CD8-positive, alpha-beta memory T cell (primary cell): Measurements from ENCODE around the gene VPS39. TPM values are rescaled to one million over a fixed set of nuclear protein-coding genes. Genes with fewer than 3 reads are reported as not detected.

Experiments
- CTCF ChIA-PET: fragments of 350-600 bp; sonication (Branson Sonifier 250); formaldehyde crosslinking; loops from one replicate; lab custom pipeline; 2021; ENCODE audit warnings: antibody characterized with exemption; lab: Charles Lee
- POLR2A ChIA-PET: fragments of 350-600 bp; sonication (Branson Sonifier 250); formaldehyde crosslinking; loops from one replicate; lab custom pipeline; 2021; ENCODE audit warnings: antibody characterized with exemption; lab: Charles Lee
- DNase-seq, 5 donors: peaks; one replicate each; pipeline versions ENCODE4 v3.0.0 to v3.0.0-alpha.2; 2020 to 2022; ENCODE audit warnings: mixed read lengths in 1 of 5
- H3K27ac ChIP-seq: one replicate; pipeline ENCODE4 v1.7.0; 2013; ENCODE audit warnings: low read depth, mild to moderate bottlenecking, low read length, moderate library complexity
- H3K27me3 ChIP-seq: 2 replicates; pipeline ENCODE4 v1.7.0; 2013; ENCODE audit warnings: low read length, mild to moderate bottlenecking; ENCODE audit not compliant: insufficient read depth, poor library complexity, severe bottlenecking
- H3K36me3 ChIP-seq: 2 replicates; pipeline ENCODE4 v1.7.0; 2013; ENCODE audit warnings: mild to moderate bottlenecking, low read length, moderate library complexity; ENCODE audit not compliant: insufficient read depth
- H3K4me1 ChIP-seq: 2 replicates; pipeline ENCODE4 v1.7.0; 2013; ENCODE audit warnings: mild to moderate bottlenecking, low read length, moderate library complexity; ENCODE audit not compliant: insufficient read depth
- H3K4me3 ChIP-seq: 2 replicates; pipeline ENCODE4 v1.7.0; 2013; ENCODE audit warnings: mild to moderate bottlenecking, low read length
- H3K9me3 ChIP-seq: 2 replicates; pipeline ENCODE4 v1.7.0; 2013; ENCODE audit warnings: mild to moderate bottlenecking, low read length
- H3K27ac Mint-ChIP-seq, 8 donors: one replicate each; pipeline ENCODE4 v1.8.0; 2020 to 2021; ENCODE audit warnings: mixed read lengths in 8 of 8, mild to moderate bottlenecking in 6 of 8, inconsistent platforms in 3 of 8, moderate library complexity in 3 of 8
- H3K27me3 Mint-ChIP-seq, 2 donors: one replicate each; pipeline ENCODE4 v1.8.0; 2020 to 2021; ENCODE audit warnings: mixed read lengths in 2 of 2, mild to moderate bottlenecking in 1 of 2, moderate library complexity in 1 of 2
- H3K36me3 Mint-ChIP-seq, 3 donors: one replicate each; pipeline ENCODE4 v1.8.0; 2020 to 2021; ENCODE audit warnings: mixed read lengths in 3 of 3, inconsistent platforms in 1 of 3, mild to moderate bottlenecking in 1 of 3
- H3K4me1 Mint-ChIP-seq, 3 donors: one replicate each; pipeline ENCODE4 v1.8.0; 2020 to 2021; ENCODE audit warnings: mixed read lengths in 3 of 3, inconsistent platforms in 1 of 3, mild to moderate bottlenecking in 1 of 3
- H3K4me3 Mint-ChIP-seq, 7 donors: one replicate each; pipeline ENCODE4 v1.8.0; 2020 to 2021; ENCODE audit warnings: mixed read lengths in 7 of 7, mild to moderate bottlenecking in 6 of 7, moderate library complexity in 4 of 7, inconsistent platforms in 2 of 7
- H3K9me3 Mint-ChIP-seq, 5 donors: one replicate each; pipeline ENCODE4 v1.8.0; 2020 to 2022; ENCODE audit warnings: mixed read lengths in 5 of 5, mild to moderate bottlenecking in 3 of 5, moderate library complexity in 2 of 5, inconsistent platforms in 1 of 5
- polyA plus RNA-seq: library from polyadenylated mRNA; unstranded; fragments of 300-500 nt; fragmentation: Illumina TruSeq; gene quantifications from one replicate; pipeline ENCODE4 v1.2.3, GENCODE V29; 2021
- total RNA-seq, 2 experiments: library from RNA; stranded (reverse); gene quantifications; one replicate each; pipeline ENCODE4 v1.2.3, GENCODE V29; 2021

VPS39 gene
- 10 to 100 TPM; 45.5 to 49.2 TPM for total RNA-seq
- 39.2 TPM for polyA plus RNA-seq

DNA sequence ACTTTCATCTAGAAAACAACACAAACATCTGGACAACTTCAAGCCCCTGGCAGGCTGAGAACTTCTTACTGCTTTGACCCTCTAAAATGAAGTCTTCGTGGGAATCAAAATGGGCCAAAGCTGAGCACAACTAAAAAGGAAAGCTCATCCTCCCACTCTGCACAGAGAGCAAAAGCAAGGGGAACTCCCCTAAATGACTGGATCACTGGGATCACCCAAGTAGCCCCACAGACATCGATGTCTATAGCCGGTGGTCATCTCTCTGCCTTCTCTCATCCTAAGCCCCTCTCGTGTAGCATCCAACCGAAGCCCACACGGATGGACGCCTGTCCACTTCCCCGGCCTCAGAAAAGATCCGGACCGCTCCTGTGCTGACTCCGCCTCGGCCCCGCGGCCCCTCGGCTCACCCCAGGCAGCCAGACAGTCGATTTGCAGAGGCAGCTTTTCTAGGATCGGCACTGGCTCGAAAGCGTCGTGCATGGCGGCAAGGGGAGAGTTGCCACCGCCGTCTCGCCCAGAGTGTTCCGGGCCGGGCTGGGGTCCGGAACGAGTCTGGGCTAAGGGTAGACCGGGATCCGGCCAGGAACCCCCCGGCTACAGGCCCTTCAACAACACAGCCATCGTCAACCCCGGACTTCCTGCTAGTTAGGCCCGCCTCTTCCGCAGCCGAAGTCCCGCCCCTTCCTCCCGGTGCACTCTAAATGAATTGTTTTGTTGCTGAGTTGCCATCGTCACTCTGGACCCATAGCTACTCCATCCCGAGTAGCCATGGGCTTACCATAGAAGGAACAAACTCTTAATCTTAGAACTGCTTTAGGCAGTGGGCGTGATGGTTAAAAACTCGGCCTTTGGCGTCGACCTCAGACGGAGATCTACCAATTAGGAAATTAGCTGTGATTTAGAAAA is at the start of gene VPS39:
TSS of gene VPS39 (minus strand) at position 631 of the 906 bp plus-strand sequence. CDS start at position 480, 151 bp downstream.
- no peaks in the 10 kb centered on the region for H3K9me3 ChIP-seq
- peak within 1 kb of the TSS; percentile 92 for H3K27ac ChIP-seq
- Mint-ChIP-seq H3K27ac (peak within 1 kb of the TSS; percentile 61 to 99 (median 96)), H3K36me3 (peaks cover 0 to 40% (median 14%) of the 10 kb centered on the region in 3 donors), H3K27me3 (no peaks in the 10 kb centered on the region), H3K4me3 (peak within 1 kb of the TSS; percentile 95 to 98 (median 97)), H3K9me3 (no peaks in the 10 kb centered on the region), H3K4me1 (peaks cover 37 to 47% (median 46%) of the 10 kb centered on the region in 3 donors)
- POLR2A ChIA-PET: interaction anchor here (0.6 to 1.4 kb wide), 3 partner anchors 10 to 88 kb away, joined by 3 to 5 read pairs (median 5); partner anchors contain the start of genes GANC and TMEM87A
- peak; percentile 73 to 88 (median 74) for DNase-seq
- peaks cover 28% of the 10 kb centered on the region for H3K4me1 ChIP-seq
- no peaks in the 10 kb centered on the region for H3K27me3 ChIP-seq
- peaks cover 8% of the 10 kb centered on the region for H3K36me3 ChIP-seq
- CTCF ChIA-PET: no interaction called here
- peak within 1 kb of the TSS; percentile 95 for H3K4me3 ChIP-seq

- Mint-ChIP-seq H3K27me3 (no peaks in the 10 kb centered on the region), H3K9me3 (peaks cover 0 to 4% (median 0%) of the 10 kb centered on the region in 5 donors), H3K4me1 (peaks cover 4 to 24% (median 13%) of the 10 kb centered on the region in 3 donors), H3K27ac (peak overlapping the region in 3 of 8 donors; percentile 47 to 55 (median 48)), H3K4me3 (no peak overlapping the region), H3K36me3 (peaks cover 21 to 57% (median 30%) of the 10 kb centered on the region in 3 donors)
- no peaks in the 10 kb centered on the region for H3K9me3 ChIP-seq
- H3K4me1 ChIP-seq: no peaks in the 10 kb centered on the region
- peaks cover 17% of the 10 kb centered on the region for H3K36me3 ChIP-seq
- H3K27me3 ChIP-seq: no peaks in the 10 kb centered on the region
- no peak overlapping the region for H3K27ac ChIP-seq
- no peak overlapping the region for H3K4me3 ChIP-seq
- CTCF ChIA-PET: interaction anchor here (1.0 kb wide), 1 partner anchor 17 kb away, joined by 3 read pairs; no protein-coding TSS in a partner anchor
- DNase-seq: no peak
- POLR2A ChIA-PET: interaction anchor here (0.5 kb wide), 1 partner anchor 793 kb away, joined by 3 read pairs; no protein-coding TSS in a partner anchor
These were observed 45.2 kb upstream of the VPS39 start for GRCh38 chr15:42253300-42253699.

- no peak overlapping the region for H3K27ac ChIP-seq
- H3K36me3 Mint-ChIP-seq: peaks cover 4 to 62% (median 27%) of the 10 kb centered on the region in 3 donors
- POLR2A ChIA-PET: no interaction called here
- CTCF ChIA-PET: interaction anchor here (1.2 kb wide), 1 partner anchor 32 kb away, joined by 3 read pairs; the partner anchor contains the start of genes GANC and TMEM87A
- H3K4me3 ChIP-seq: no peak overlapping the region
- no peaks in the 10 kb centered on the region for H3K9me3 Mint-ChIP-seq
- H3K27ac Mint-ChIP-seq: peak overlapping the region in 3 of 8 donors; percentile 35 to 40 (median 36)
- H3K4me1 ChIP-seq: no peaks in the 10 kb centered on the region
- no peak for DNase-seq
- no peaks in the 10 kb centered on the region for H3K27me3 Mint-ChIP-seq
- H3K4me1 Mint-ChIP-seq: peaks cover 6 to 24% (median 14%) of the 10 kb centered on the region in 3 donors
- no peaks in the 10 kb centered on the region for H3K27me3 ChIP-seq
- H3K9me3 ChIP-seq: no peaks in the 10 kb centered on the region
- peaks cover 21% of the 10 kb centered on the region for H3K36me3 ChIP-seq
- H3K4me3 Mint-ChIP-seq: peak overlapping the region in 1 of 7 donors; percentile 30
These were observed 32.7 kb upstream of the VPS39 start for GRCh38 chr15:42240823-42241222.

- no peaks in the 10 kb centered on the region for H3K27me3 Mint-ChIP-seq
- peaks cover 27% of the 10 kb centered on the region for H3K36me3 ChIP-seq
These were observed 31.6 kb upstream of the VPS39 start for GRCh38 chr15:42239528-42240182.

DNA sequence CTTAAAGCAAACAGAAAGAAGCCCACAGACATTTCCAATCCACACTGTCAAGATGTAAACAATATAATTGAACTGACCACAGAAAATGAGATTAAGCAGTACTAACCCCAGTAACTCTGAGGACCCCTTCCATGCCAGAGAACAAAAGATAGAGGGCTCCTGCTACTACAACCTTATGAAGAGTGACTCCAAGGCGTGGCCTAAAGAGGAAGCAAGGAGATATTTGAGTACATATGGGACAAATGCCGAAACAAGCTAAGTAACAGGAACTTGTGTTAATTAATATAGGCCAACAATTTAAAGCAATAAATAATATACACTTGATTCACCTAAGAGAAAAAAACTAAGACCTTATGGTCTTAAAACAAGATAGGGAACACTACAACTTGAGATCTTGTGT is 25.0 kb upstream of the VPS39 start:
- POLR2A ChIA-PET: no interaction called here

More at GRCh38 chr15:42239528-42240182, 31.6 kb upstream of the VPS39 start:
- Histone ChIP-seq H3K4me3 (no peak overlapping the region), H3K27ac (no peak overlapping the region), H3K4me1 (no peaks in the 10 kb centered on the region), H3K27me3 (no peaks in the 10 kb centered on the region), H3K9me3 (no peaks in the 10 kb centered on the region)
- no peak for DNase-seq
- CTCF ChIA-PET: no interaction called here
- peaks cover 4 to 70% (median 34%) of the 10 kb centered on the region in 3 donors for H3K36me3 Mint-ChIP-seq
- H3K27ac Mint-ChIP-seq: peak overlapping the region in 2 of 8 donors; percentile 25 to 30
- no peak overlapping the region for H3K4me3 Mint-ChIP-seq
- H3K4me1 Mint-ChIP-seq: peaks cover 4 to 19% (median 12%) of the 10 kb centered on the region in 3 donors
- POLR2A ChIA-PET: no interaction called here
- H3K9me3 Mint-ChIP-seq: no peaks in the 10 kb centered on the region

DNA sequence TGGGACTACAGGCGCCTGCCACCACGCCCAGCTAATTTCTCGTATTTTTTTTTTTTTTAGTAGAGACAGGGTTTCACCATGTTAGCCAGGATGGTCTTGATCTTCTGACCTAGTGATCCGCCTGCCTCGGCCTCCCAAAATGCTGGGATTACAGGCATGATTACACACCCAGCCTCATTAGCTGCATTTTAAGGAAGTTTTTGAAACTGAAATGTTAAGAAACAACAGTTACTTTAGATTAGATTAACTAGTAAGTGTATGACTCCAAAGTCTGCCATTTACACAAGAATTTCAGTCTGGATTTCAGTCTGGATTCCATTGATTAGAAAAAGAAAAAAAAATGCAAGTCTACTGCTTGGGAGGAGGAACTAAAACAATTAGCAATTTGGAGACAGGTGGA is 24.5 kb upstream of the VPS39 start:
- CTCF ChIA-PET: no interaction called here
- no peaks in the 10 kb centered on the region for H3K9me3 ChIP-seq
- H3K4me1 ChIP-seq: no peaks in the 10 kb centered on the region
- peaks cover 36% of the 10 kb centered on the region for H3K36me3 ChIP-seq
- Mint-ChIP-seq H3K27ac (no peak overlapping the region), H3K9me3 (no peaks in the 10 kb centered on the region), H3K36me3 (peaks cover 0 to 92% (median 30%) of the 10 kb centered on the region in 3 donors), H3K27me3 (no peaks in the 10 kb centered on the region), H3K4me3 (no peak overlapping the region), H3K4me1 (peaks cover 0 to 9% (median 1%) of the 10 kb centered on the region in 3 donors)
- POLR2A ChIA-PET: no interaction called here
- H3K4me3 ChIP-seq: no peak overlapping the region
- H3K27me3 ChIP-seq: no peaks in the 10 kb centered on the region
- DNase-seq: no peak
- no peak overlapping the region for H3K27ac ChIP-seq

More for the DNA sequence above, 25.0 kb upstream of the VPS39 start:
- no peaks in the 10 kb centered on the region for H3K4me1 ChIP-seq
- H3K27ac Mint-ChIP-seq: peak overlapping the region in 1 of 8 donors; percentile 26
- no peak overlapping the region for H3K4me3 Mint-ChIP-seq
- peaks cover 0 to 9% (median 1%) of the 10 kb centered on the region in 3 donors for H3K4me1 Mint-ChIP-seq
- no peaks in the 10 kb centered on the region for H3K27me3 Mint-ChIP-seq
- no peaks in the 10 kb centered on the region for H3K9me3 ChIP-seq
- H3K4me3 ChIP-seq: no peak overlapping the region
- no peak overlapping the region for H3K27ac ChIP-seq
- CTCF ChIA-PET: no interaction called here
- no peak for DNase-seq
- no peaks in the 10 kb centered on the region for H3K27me3 ChIP-seq
- peaks cover 4 to 92% (median 29%) of the 10 kb centered on the region in 3 donors for H3K36me3 Mint-ChIP-seq
- H3K9me3 Mint-ChIP-seq: no peaks in the 10 kb centered on the region
- H3K36me3 ChIP-seq: peaks cover 40% of the 10 kb centered on the region

- Mint-ChIP-seq H3K36me3 (peaks cover 0 to 92% (median 29%) of the 10 kb centered on the region in 3 donors), H3K27ac (peak overlapping the region in 3 of 8 donors; percentile 59 to 66 (median 66)), H3K4me1 (peaks cover 0 to 4% (median 1%) of the 10 kb centered on the region in 3 donors), H3K4me3 (no peak overlapping the region), H3K27me3 (no peaks in the 10 kb centered on the region), H3K9me3 (no peaks in the 10 kb centered on the region)
- Histone ChIP-seq H3K9me3 (no peaks in the 10 kb centered on the region), H3K36me3 (peaks cover 42% of the 10 kb centered on the region), H3K4me3 (no peak overlapping the region), H3K27ac (no peak overlapping the region), H3K27me3 (no peaks in the 10 kb centered on the region), H3K4me1 (no peaks in the 10 kb centered on the region)
- ChIA-PET POLR2A (no interaction called here), CTCF (no interaction called here)
- DNase-seq: no peak
These were observed 23.0 kb upstream of the VPS39 start for GRCh38 chr15:42231088-42231487.
